K562 (cell line): ENCODE measurements around the gene SH2D3A. TPM values are rescaled to one million over a fixed set of nuclear protein-coding genes. Genes with fewer than 3 reads are reported as not detected.

Source experiments
- NFATC3 ChIP-seq: fragments of 450-650 bp; IDR thresholded peaks from 2 replicates; pipeline ENCODE4 v1.6.1; 2017; ENCODE audit warnings: mild to moderate bottlenecking
- PRPF4 ChIP-seq: fragments of 200-400 bp; formaldehyde crosslinking; IDR thresholded peaks from one replicate; pipeline ENCODE4 v1.6.1; 2017; ENCODE audit warnings: low read length, low read depth, mild to moderate bottlenecking; ENCODE audit not compliant: insufficient read depth, poor library complexity, severe bottlenecking
- ZNF311 ChIP-seq: fragments of 250-450 bp; sonication (Bioruptor Pico); IDR thresholded peaks from 2 replicates; pipeline ENCODE4 v1.4.0; 2020; ENCODE audit warnings: mild to moderate bottlenecking, moderate library complexity
- polyA plus RNA-seq, 8 experiments: library from polyadenylated mRNA; depleted of rRNA in 4 of 8; stranded (reverse) in 5 of 8; unstranded in 3 of 8; fragments of >200 nt; fragmentation: Nextera tagmentation in 2 of 8; fragmentation: Illumina TruSeq in 1 of 8; extraction: Ambion mirVana in 2 of 8; extraction: Trizol in 1 of 8; gene quantifications; 2 replicates each; pipeline versions ENCODE4 v1.2.1 to v1.2.3, GENCODE V29; 2011 to 2014; ENCODE audit warnings: inconsistent platforms in 1 of 8, missing spikeins in 1 of 8
- total RNA-seq, 7 experiments: library from RNA; depleted of rRNA in 6 of 7; stranded (reverse); fragments of >200 nt in 6 of 7; fragmentation: Illumina TruSeq in 2 of 7; extraction: Trizol in 2 of 7; gene quantifications; 2 replicates each; pipeline versions ENCODE4 v1.2.1 to v1.2.3, GENCODE V29; 2011 to 2021; ENCODE audit warnings: low replicate concordance in 1 of 7
- TF ChIP-seq, protein P1 (sequence below), 3 experiments: fragments of 200-800 bp in 1 of 3; fragments of 250-450 bp in 1 of 3; fragments of 450-650 bp in 1 of 3; sonication (Bioruptor Pico) in 1 of 3; sonication (Bioruptor generic) in 1 of 3; formaldehyde crosslinking in 1 of 3; IDR thresholded peaks; 2 replicates each; pipeline versions ENCODE4 v1.6.1 to v1.8.0; 2016 to 2022; ENCODE audit warnings: mild to moderate bottlenecking in 2 of 3, missing genetic modification characterization in 2 of 3, missing compliant biosample characterization in 1 of 3, moderate library complexity in 1 of 3
- TF ChIP-seq, protein P2 (sequence below): fragments of 450-650 bp; IDR thresholded peaks from 2 replicates; pipeline ENCODE4 v1.6.1; 2017; ENCODE audit warnings: antibody characterized with exemption, mild to moderate bottlenecking

The SH2D3A gene
- total and polyA plus RNA-seq, 9 of the 15 experiments (the other 6 are each of a cell fraction or from before 2014, with no cell fraction given): 0.75 to 26.3 (median 8.9) TPM

DNA sequence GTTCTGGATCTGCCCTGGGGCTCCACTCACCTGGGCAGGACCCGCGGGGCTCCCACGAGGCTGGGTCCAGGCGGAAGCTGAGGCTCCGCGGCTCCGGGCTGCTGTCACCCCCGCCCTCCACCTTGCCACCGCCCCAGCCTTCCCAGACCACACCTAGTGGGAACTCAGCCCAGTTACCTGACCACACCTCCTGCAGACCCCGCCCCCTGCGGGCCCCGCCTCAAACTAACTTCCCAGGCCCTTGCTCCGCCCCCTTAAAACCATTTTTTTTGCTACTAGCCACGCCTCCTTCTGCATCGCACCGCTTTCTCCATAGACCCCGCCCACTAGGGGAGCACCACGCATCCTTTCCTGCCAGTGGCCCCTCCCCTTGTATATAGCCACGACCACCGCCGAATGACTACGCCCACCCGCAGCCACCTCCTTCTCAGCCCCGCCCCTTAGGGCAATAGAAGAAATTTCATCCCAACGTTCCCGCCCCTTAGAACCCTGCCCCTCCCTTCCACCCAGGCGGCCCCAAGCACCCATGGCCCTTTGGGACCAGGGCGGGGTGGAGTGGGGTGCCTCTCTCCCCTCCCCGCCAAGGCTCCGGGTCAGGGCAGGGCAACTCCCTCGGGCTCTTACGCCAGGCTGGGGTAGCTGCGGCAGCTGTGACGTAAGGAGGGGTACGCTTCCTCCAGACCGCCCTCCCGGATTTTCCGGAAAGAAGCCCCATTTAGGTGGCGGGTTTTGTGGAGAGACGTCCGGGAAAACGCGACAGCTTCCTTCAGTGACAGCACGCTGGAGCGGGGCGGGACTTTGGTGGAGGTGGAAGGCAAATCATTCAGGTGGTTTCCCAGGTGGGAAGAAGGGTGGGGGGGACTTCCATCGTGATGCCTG is at the start of gene SH2D3A (continued):
- TF ChIP-seq, protein P1, sequence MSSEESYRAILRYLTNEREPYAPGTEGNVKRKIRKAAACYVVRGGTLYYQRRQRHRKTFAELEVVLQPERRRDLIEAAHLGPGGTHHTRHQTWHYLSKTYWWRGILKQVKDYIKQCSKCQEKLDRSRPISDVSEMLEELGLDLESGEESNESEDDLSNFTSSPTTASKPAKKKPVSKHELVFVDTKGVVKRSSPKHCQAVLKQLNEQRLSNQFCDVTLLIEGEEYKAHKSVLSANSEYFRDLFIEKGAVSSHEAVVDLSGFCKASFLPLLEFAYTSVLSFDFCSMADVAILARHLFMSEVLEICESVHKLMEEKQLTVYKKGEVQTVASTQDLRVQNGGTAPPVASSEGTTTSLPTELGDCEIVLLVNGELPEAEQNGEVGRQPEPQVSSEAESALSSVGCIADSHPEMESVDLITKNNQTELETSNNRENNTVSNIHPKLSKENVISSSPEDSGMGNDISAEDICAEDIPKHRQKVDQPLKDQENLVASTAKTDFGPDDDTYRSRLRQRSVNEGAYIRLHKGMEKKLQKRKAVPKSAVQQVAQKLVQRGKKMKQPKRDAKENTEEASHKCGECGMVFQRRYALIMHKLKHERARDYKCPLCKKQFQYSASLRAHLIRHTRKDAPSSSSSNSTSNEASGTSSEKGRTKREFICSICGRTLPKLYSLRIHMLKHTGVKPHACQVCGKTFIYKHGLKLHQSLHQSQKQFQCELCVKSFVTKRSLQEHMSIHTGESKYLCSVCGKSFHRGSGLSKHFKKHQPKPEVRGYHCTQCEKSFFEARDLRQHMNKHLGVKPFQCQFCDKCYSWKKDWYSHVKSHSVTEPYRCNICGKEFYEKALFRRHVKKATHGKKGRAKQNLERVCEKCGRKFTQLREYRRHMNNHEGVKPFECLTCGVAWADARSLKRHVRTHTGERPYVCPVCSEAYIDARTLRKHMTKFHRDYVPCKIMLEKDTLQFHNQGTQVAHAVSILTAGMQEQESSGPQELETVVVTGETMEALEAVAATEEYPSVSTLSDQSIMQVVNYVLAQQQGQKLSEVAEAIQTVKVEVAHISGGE (CRISPR knock-in tag; IDR thresholded peaks at IDR 0.05): peak in 1 of 3 experiments; percentile 47; a peak in 1 of 6 replicates
- TF ChIP-seq NFATC3 (no peak), ZNF311 (CRISPR knock-in tag) (no peak), PRPF4 (no peak)
- TF ChIP-seq, protein P2, sequence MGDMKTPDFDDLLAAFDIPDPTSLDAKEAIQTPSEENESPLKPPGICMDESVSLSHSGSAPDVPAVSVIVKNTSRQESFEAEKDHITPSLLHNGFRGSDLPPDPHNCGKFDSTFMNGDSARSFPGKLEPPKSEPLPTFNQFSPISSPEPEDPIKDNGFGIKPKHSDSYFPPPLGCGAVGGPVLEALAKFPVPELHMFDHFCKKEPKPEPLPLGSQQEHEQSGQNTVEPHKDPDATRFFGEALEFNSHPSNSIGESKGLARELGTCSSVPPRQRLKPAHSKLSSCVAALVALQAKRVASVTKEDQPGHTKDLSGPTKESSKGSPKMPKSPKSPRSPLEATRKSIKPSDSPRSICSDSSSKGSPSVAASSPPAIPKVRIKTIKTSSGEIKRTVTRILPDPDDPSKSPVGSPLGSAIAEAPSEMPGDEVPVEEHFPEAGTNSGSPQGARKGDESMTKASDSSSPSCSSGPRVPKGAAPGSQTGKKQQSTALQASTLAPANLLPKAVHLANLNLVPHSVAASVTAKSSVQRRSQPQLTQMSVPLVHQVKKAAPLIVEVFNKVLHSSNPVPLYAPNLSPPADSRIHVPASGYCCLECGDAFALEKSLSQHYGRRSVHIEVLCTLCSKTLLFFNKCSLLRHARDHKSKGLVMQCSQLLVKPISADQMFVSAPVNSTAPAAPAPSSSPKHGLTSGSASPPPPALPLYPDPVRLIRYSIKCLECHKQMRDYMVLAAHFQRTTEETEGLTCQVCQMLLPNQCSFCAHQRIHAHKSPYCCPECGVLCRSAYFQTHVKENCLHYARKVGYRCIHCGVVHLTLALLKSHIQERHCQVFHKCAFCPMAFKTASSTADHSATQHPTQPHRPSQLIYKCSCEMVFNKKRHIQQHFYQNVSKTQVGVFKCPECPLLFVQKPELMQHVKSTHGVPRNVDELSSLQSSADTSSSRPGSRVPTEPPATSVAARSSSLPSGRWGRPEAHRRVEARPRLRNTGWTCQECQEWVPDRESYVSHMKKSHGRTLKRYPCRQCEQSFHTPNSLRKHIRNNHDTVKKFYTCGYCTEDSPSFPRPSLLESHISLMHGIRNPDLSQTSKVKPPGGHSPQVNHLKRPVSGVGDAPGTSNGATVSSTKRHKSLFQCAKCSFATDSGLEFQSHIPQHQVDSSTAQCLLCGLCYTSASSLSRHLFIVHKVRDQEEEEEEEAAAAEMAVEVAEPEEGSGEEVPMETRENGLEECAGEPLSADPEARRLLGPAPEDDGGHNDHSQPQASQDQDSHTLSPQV: no peak
